GM23338 (cell line): ENCODE data around the gene SERP2. TPM values are rescaled to one million over a fixed set of nuclear protein-coding genes. Genes with fewer than 3 reads are reported as not detected.

Experiments
- ATAC-seq: fragments of 200-7000 bp; cut with Tn5 transposase; 3 replicates; pipeline ENCODE4 v1.9.1; 2020
- DNase-seq: peaks from one replicate; pipeline ENCODE4 v3.0.0-alpha.2; 2015; ENCODE audit warnings: low spot score
- H2AFZ ChIP-seq: fragments of 200-600 bp; sonication (generic); 2 replicates; pipeline ENCODE4 v1.8.0; 2016; ENCODE audit warnings: antibody characterized with exemption, mild to moderate bottlenecking, moderate library complexity
- H3F3A ChIP-seq: fragments of 200-600 bp; sonication (generic); replicated peaks from 2 replicates; pipeline ENCODE4 v1.8.0; 2017; ENCODE audit warnings: antibody characterized with exemption, mixed run types, low read depth
- H3K27ac ChIP-seq: fragments of 200-600 bp; sonication (generic); 2 replicates; pipeline ENCODE4 v1.6.1; 2016; ENCODE audit warnings: low read depth
- H3K27me3 ChIP-seq: fragments of 200-600 bp; sonication (generic); 2 replicates; pipeline ENCODE4 v1.8.0; 2016; ENCODE audit warnings: mild to moderate bottlenecking, mixed run types, moderate library complexity; ENCODE audit not compliant: insufficient read depth
- H3K36me3 ChIP-seq: fragments of 200-600 bp; sonication (generic); 2 replicates; pipeline ENCODE4 v1.8.0; 2016; ENCODE audit warnings: mild to moderate bottlenecking; ENCODE audit not compliant: insufficient read depth
- H3K4me1 ChIP-seq: fragments of 200-600 bp; sonication (generic); 2 replicates; pipeline ENCODE4 v1.8.0; 2016; ENCODE audit warnings: mild to moderate bottlenecking, moderate library complexity; ENCODE audit not compliant: insufficient read depth
- H3K4me2 ChIP-seq: fragments of 200-600 bp; sonication (generic); 2 replicates; pipeline ENCODE4 v1.7.1; 2017; ENCODE audit warnings: mixed run types
- H3K4me3 ChIP-seq: fragments of 200-600 bp; sonication (generic); 2 replicates; pipeline ENCODE4 v1.6.1; 2016; ENCODE audit warnings: mixed run types
- H3K79me2 ChIP-seq: fragments of 200-600 bp; sonication (generic); replicated peaks from 2 replicates; pipeline ENCODE4 v1.8.0; 2017; ENCODE audit warnings: mild to moderate bottlenecking; ENCODE audit not compliant: insufficient read depth
- H3K9me2 ChIP-seq: fragments of 200-600 bp; sonication (generic); 2 replicates; pipeline ENCODE4 v1.8.0; 2017; ENCODE audit not compliant: insufficient read depth
- H4K20me1 ChIP-seq: fragments of 200-600 bp; sonication (generic); replicated peaks from 2 replicates; pipeline ENCODE4 v1.8.0; 2017; ENCODE audit warnings: mild to moderate bottlenecking; ENCODE audit not compliant: insufficient read depth
- H3K27ac Mint-ChIP-seq: 2 replicates; pipeline ENCODE4 v1.8.0; 2020; ENCODE audit warnings: inconsistent platforms, mild to moderate bottlenecking, moderate library complexity, mixed read lengths
- H3K27me3 Mint-ChIP-seq: 3 replicates; pipeline ENCODE4 v1.8.0; 2022; ENCODE audit warnings: low read depth, mild to moderate bottlenecking, moderate library complexity, mixed read lengths, inconsistent platforms; ENCODE audit not compliant: insufficient read depth, poor library complexity
- H3K36me3 Mint-ChIP-seq: 3 replicates; pipeline ENCODE4 v1.8.0; 2021; ENCODE audit warnings: low read depth, mild to moderate bottlenecking, inconsistent platforms, moderate library complexity, mixed read lengths
- H3K4me1 Mint-ChIP-seq: 3 replicates; pipeline ENCODE4 v1.8.0; 2020; ENCODE audit warnings: mild to moderate bottlenecking, inconsistent platforms, mixed read lengths
- H3K4me3 Mint-ChIP-seq: 3 replicates; pipeline ENCODE4 v1.8.0; 2021; ENCODE audit warnings: moderate library complexity, mild to moderate bottlenecking, inconsistent platforms, mixed read lengths
- H3K9me3 Mint-ChIP-seq: 3 replicates; pipeline ENCODE4 v1.8.0; 2020; ENCODE audit warnings: moderate library complexity, mild to moderate bottlenecking, inconsistent platforms, mixed read lengths
- CREB1 ChIP-seq: fragments of 250-450 bp; sonication (Bioruptor Pico); IDR thresholded peaks from 2 replicates; pipeline ENCODE4 v1.5.0; 2020; ENCODE audit warnings: low read depth, mild to moderate bottlenecking, moderate library complexity
- ETS1 ChIP-seq: IDR thresholded peaks from 2 replicates; pipeline ENCODE4 v1.6.1; 2016; ENCODE audit warnings: antibody characterized with exemption
- EZH2 ChIP-seq: fragments of 200-600 bp; sonication (generic); IDR thresholded peaks from one replicate; pipeline ENCODE4 v1.8.0; 2017; ENCODE audit warnings: antibody characterized with exemption, mild to moderate bottlenecking, low read depth; ENCODE audit not compliant: unreplicated experiment
- JUNB ChIP-seq: IDR thresholded peaks from one replicate; pipeline ENCODE4 v1.6.1; 2016; ENCODE audit warnings: antibody characterized with exemption; ENCODE audit not compliant: unreplicated experiment
- NANOG ChIP-seq: IDR thresholded peaks from 2 replicates; pipeline ENCODE4 v1.6.1; 2016; ENCODE audit warnings: antibody characterized with exemption, borderline replicate concordance
- POLR2AphosphoS5 ChIP-seq: IDR thresholded peaks from 2 replicates; pipeline ENCODE4 v1.6.1; 2016; ENCODE audit warnings: antibody characterized with exemption, low read depth
- REST ChIP-seq: IDR thresholded peaks from one replicate; pipeline ENCODE4 v1.6.1; 2018; ENCODE audit warnings: antibody characterized with exemption; ENCODE audit not compliant: unreplicated experiment
- STAT1 ChIP-seq: IDR thresholded peaks from one replicate; pipeline ENCODE4 v1.6.1; 2016; ENCODE audit warnings: antibody characterized with exemption; ENCODE audit not compliant: unreplicated experiment
- ZNF114 ChIP-seq: fragments of 250-450 bp; sonication (Bioruptor Pico); IDR thresholded peaks from 2 replicates; pipeline ENCODE4 v1.5.0; 2020; ENCODE audit warnings: mild to moderate bottlenecking, moderate library complexity
- ZNF331 ChIP-seq: fragments of 250-450 bp; sonication (Bioruptor Pico); IDR thresholded peaks from 2 replicates; pipeline ENCODE4 v1.5.0; 2020; ENCODE audit warnings: low read depth, mild to moderate bottlenecking, moderate library complexity
- ZNF462 ChIP-seq: fragments of 250-450 bp; sonication (Bioruptor Pico); IDR thresholded peaks from 2 replicates; pipeline ENCODE4 v1.5.0; 2020; ENCODE audit warnings: mild to moderate bottlenecking, moderate library complexity
- polyA plus RNA-seq: library from polyadenylated mRNA; unstranded; fragments of >200 nt; fragmentation: Nextera tagmentation; extraction: Ambion mirVana; gene quantifications from 2 replicates; pipeline ENCODE4 v1.2.1, GENCODE V29; 2016
- total RNA-seq: library from RNA; depleted of rRNA; stranded (reverse); fragments of >200 nt; shearing (Covaris generic); gene quantifications from 2 replicates; pipeline ENCODE4 v1.2.3, GENCODE V29; 2014

Gene SERP2
- total and polyA plus RNA-seq, 2 experiments from 2014 or later, result 0.59 to 3.4 TPM

- TF ChIP-seq ZNF462 (CRISPR knock-in tag) (no peak), EZH2 (no peak), POLR2AphosphoS5 (no peak)
Measured at GRCh38 chr13:44384778-44385177, 11.2 kb downstream of the SERP2 start (continued).

- H3K4me1 ChIP-seq, result peaks cover 15% of the 10 kb centered on the region
- no peak overlapping the region for H3K27ac Mint-ChIP-seq
- H3K9me2 ChIP-seq, result peaks cover 12% of the 10 kb centered on the region; the same call in 1 of the 2 replicates
- H2AFZ ChIP-seq, result no peak overlapping the region
- H3K9me3 Mint-ChIP-seq, result no peaks in the 10 kb centered on the region
- H3K36me3 Mint-ChIP-seq, result no peaks in the 10 kb centered on the region
- no peaks in the 10 kb centered on the region for H3K27me3 Mint-ChIP-seq
- ATAC-seq (no peak), DNase-seq (no peak)
- H3K4me2 ChIP-seq, result no peak overlapping the region
- no peak overlapping the region for H3K4me3 ChIP-seq
- no peaks in the 10 kb centered on the region for H3K27me3 ChIP-seq
- no peaks in the 10 kb centered on the region for H3K36me3 ChIP-seq
- H3F3A ChIP-seq, result no peaks in the 10 kb centered on the region
- no peak overlapping the region for H3K4me3 Mint-ChIP-seq
- H4K20me1 ChIP-seq, result no peaks in the 10 kb centered on the region
- no peaks in the 10 kb centered on the region for H3K79me2 ChIP-seq
- peaks cover 11% of the 10 kb centered on the region; the same call in 2 of the 3 replicates for H3K4me1 Mint-ChIP-seq
- no peak overlapping the region for H3K27ac ChIP-seq
- TF ChIP-seq CREB1 (CRISPR knock-in tag) (no peak), ZNF114 (CRISPR knock-in tag) (no peak), REST (no peak), EZH2 (no peak), ZNF331 (CRISPR knock-in tag) (no peak), NANOG (no peak), JUNB (no peak), ETS1 (no peak), STAT1 (no peak)
Measured at GRCh38 chr13:44385401-44385800, 11.8 kb downstream of the SERP2 start.
